Breast epithelium (tissue), 4 donors: ENCODE measurements around the gene AMPH. TPM values are rescaled to one million over a fixed set of nuclear protein-coding genes. Genes with fewer than 3 reads are reported as not detected.
A peak's percentile ranks its signal among the peaks of the same experiment; 100 is the strongest.
"Not testable (repeated sequence)": the region's sequence is repeated elsewhere in the genome, so short reads cannot be mapped to it uniquely, and the experiment has no call there.

Experiments used
- DNase-seq, 2 donors: peaks; one replicate each; pipeline ENCODE4 v3.0.0-alpha.2; 2019; ENCODE audit warnings: low spot score in 2 of 2
- H3K27ac ChIP-seq, 2 donors: fragments of 200-600 bp; sonication (generic) in 1 of 2; one replicate each; pipeline ENCODE4 v1.5.1; 2016 to 2019; ENCODE audit warnings: mild to moderate bottlenecking in 1 of 2
- H3K27me3 ChIP-seq, 2 donors: fragments of 200-600 bp; sonication (generic) in 1 of 2; one replicate each; pipeline versions ENCODE4 v1.5.1 to v1.6.0; 2017 to 2019; ENCODE audit warnings: control low read depth in 1 of 2, mild to moderate bottlenecking in 1 of 2
- H3K36me3 ChIP-seq: fragments of 200-600 bp; one replicate; pipeline ENCODE4 v1.5.1; 2019
- H3K4me1 ChIP-seq, 2 donors: fragments of 200-600 bp; sonication (generic); one replicate each; pipeline ENCODE4 v1.5.1; 2016 to 2019; ENCODE audit warnings: control low read depth in 1 of 2
- H3K4me3 ChIP-seq, 3 donors: fragments of 200-600 bp; sonication (generic); 1 replicate in 2 of 3; 2 replicates in 1 of 3; pipeline ENCODE4 v1.5.1; 2016 to 2019; ENCODE audit warnings: mild to moderate bottlenecking in 3 of 3, moderate library complexity in 2 of 3
- H3K9me3 ChIP-seq, 2 donors: fragments of 200-600 bp; sonication (generic) in 1 of 2; one replicate each; pipeline ENCODE4 v1.5.1; 2016 to 2019; ENCODE audit warnings: control low read depth in 1 of 2
- POLR2A ChIP-seq: fragments of 450-650 bp; IDR thresholded peaks from one replicate; pipeline ENCODE4 v1.6.1; 2016; ENCODE audit warnings: antibody characterized with exemption, mild to moderate bottlenecking, moderate library complexity
- POLR2AphosphoS5 ChIP-seq, 3 donors: sonication (generic); formaldehyde crosslinking; IDR thresholded peaks; one replicate each; pipeline ENCODE4 v1.6.1; 2017; ENCODE audit warnings: antibody characterized with exemption in 3 of 3
- intact Hi-C: fragments of 100-400 bp; cut with DNase I; formaldehyde crosslinking; loops from one replicate; pipeline ENCODE4 v1.15.1; 2023; ENCODE audit warnings: low total_unique reads
- total RNA-seq, 3 donors: library from RNA; depleted of rRNA; stranded (reverse); fragments of >200 nt; gene quantifications; one replicate each; pipeline ENCODE4 v1.1.0, GENCODE V29; 2016
- TF ChIP-seq, protein P1 (sequence below), 3 donors: fragments of 450-650 bp; IDR thresholded peaks; one replicate each; pipeline ENCODE4 v1.5.1; 2016 to 2017; ENCODE audit warnings: antibody characterized with exemption in 3 of 3, mild to moderate bottlenecking in 3 of 3, moderate library complexity in 3 of 3

AMPH gene
- total RNA-seq, 3 donors from 2014 or later, result 5.0 to 31.0 (median 15.1) TPM

DNA sequence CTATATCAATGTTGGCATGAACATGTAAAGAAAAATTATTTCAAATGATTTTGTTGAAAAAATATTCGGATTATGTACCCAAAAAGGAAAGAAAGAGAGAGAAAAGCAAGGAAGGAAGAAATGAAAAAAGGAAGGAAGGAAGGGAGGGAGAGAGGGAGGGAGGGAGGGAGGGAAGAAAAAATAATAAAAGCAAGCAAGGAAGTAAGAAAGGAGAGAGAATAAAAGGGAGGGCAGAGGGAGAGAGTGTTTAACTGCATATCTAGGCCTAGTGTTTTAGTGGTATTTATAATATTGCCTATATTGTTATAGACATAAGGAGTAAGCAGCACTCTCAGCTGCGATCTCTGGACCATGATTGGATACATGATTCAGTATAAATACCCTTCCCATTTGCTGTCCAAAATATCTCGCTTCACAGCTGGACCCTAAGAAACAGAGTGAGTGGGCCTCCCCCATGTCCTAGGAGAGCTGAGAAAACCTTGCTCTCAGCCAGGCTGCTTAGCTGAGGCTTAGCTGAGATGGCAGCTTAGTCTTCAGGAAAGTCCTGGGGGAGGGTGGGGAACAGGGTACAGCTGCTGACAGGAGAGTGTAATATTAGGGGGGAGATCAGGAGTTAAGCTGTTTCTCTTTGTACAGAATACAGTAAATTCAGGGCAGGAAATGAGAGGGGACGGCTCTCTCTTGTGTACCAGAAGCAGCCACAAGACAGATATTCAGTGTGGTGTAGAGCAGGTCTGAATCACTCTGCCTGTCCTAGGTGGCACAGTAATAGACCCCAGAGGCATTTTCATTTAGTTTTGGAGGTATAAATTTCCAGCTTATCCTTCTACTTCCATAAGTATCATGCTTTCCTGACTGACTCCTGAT lies 291.0 kb downstream of the AMPH start:
- Histone ChIP-seq H3K36me3 (no peaks in the 10 kb centered on the region), H3K4me1 (no peaks in the 10 kb centered on the region), H3K27me3 (no peaks in the 10 kb centered on the region), H3K9me3 (no peaks in the 10 kb centered on the region), H3K4me3 (no peak overlapping the region), H3K27ac (no peak overlapping the region)
- intact Hi-C loops, result no loop called here
- TF ChIP-seq, protein P1, sequence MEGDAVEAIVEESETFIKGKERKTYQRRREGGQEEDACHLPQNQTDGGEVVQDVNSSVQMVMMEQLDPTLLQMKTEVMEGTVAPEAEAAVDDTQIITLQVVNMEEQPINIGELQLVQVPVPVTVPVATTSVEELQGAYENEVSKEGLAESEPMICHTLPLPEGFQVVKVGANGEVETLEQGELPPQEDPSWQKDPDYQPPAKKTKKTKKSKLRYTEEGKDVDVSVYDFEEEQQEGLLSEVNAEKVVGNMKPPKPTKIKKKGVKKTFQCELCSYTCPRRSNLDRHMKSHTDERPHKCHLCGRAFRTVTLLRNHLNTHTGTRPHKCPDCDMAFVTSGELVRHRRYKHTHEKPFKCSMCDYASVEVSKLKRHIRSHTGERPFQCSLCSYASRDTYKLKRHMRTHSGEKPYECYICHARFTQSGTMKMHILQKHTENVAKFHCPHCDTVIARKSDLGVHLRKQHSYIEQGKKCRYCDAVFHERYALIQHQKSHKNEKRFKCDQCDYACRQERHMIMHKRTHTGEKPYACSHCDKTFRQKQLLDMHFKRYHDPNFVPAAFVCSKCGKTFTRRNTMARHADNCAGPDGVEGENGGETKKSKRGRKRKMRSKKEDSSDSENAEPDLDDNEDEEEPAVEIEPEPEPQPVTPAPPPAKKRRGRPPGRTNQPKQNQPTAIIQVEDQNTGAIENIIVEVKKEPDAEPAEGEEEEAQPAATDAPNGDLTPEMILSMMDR (IDR thresholded peaks at IDR 0.05), result no peak
- TF ChIP-seq POLR2A (no peak), POLR2AphosphoS5 (IDR thresholded peaks at IDR 0.05) (no peak)
- no peak for DNase-seq

DNA sequence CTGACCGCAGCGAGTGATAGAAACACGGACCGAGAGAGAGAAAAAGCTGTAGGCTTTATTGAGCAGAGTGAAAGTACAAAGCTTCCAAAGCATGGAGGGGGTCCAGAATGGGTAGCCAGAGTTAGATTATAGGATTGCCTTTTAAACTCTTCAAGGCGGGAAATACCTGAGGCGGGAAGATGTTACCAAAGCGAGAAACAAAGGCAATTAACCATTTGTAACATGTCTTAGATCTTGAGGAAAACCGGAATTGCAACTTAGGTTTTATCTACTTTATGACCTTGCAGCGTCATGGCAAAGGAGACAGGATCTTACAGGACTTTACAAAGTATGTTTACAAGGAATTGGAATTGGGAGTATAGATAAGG lies 295.0 kb downstream of the AMPH start:
- H3K36me3 ChIP-seq, H3K27me3 ChIP-seq, H3K4me1 ChIP-seq, H3K9me3 ChIP-seq, intact Hi-C loops, H3K27ac ChIP-seq, DNase-seq, H3K4me3 ChIP-seq: not testable (repeated sequence)

DNA sequence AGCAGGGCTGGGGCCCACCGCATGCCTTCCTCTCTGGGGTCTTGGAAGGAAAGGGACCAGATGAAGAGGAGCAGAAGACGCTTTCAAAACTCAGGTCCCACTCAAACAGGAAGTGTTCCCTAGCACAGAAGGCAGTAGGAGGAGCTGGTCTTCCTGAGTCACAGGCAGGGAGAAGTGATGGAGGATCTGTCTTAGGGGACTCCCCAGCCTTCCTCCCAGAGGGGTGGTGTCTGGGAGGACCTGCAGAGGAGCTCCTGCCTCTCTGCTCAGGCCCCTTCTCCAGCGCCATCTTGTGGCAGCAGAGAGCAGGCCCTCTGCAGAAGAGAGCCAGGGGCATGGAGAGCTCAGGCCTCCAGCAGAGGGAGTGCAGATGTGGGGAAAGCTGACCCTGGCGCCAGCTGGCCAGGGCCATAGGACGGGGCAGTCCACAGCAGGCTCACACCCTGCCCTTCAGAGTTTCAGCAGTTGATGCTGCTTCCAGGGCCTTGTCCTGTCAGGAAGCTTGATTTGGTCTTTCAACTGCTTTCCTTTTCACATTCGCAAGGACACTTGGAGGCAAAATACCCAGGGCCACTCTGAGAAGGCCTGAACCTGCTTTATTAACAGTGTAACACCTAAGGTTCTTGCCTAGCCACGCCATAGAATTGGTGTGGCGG lies 295.6 kb downstream of the AMPH start:
- Histone ChIP-seq H3K4me1 (no peaks in the 10 kb centered on the region), H3K4me3 (no peak overlapping the region), H3K27me3 (no peaks in the 10 kb centered on the region), H3K9me3 (no peaks in the 10 kb centered on the region), H3K36me3 (no peaks in the 10 kb centered on the region), H3K27ac (no peak overlapping the region)
- TF ChIP-seq, protein P1 (IDR thresholded peaks at IDR 0.05), result peak in 2 of 3 donors; percentile 29 to 55
- TF ChIP-seq POLR2AphosphoS5 (IDR thresholded peaks at IDR 0.05), result no peak
- DNase-seq, result no peak
- intact Hi-C loops, result no loop called here

DNA sequence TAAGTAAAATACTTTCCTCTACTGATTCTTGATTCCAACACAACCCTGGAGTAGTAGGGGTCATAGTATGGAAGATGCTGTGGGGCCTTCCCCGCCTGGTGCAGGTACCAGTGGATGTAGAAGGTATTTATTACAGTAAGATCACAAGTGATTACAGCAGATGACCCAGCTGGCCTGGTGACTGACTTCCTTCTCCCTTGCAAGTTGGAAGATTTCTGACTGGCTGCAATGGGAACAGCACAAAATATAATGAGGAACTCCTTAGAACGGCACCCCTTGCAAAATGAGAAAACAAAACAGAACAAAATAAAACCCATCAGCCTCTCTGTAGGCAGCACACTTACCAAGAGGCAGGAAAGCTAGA lies 296.1 kb downstream of the AMPH start:
- no peak overlapping the region for H3K27ac ChIP-seq
- TF ChIP-seq, protein P1 (IDR thresholded peaks at IDR 0.05), result no peak
- TF ChIP-seq POLR2A, result no peak
- no peak for TF ChIP-seq POLR2AphosphoS5 (IDR thresholded peaks at IDR 0.05)
- intact Hi-C loops, result no loop called here
- DNase-seq, result no peak
- H3K4me1 ChIP-seq, result no peaks in the 10 kb centered on the region
- no peaks in the 10 kb centered on the region for H3K36me3 ChIP-seq
- no peaks in the 10 kb centered on the region for H3K27me3 ChIP-seq
- H3K9me3 ChIP-seq, result no peaks in the 10 kb centered on the region
- no peak overlapping the region for H3K4me3 ChIP-seq

DNA sequence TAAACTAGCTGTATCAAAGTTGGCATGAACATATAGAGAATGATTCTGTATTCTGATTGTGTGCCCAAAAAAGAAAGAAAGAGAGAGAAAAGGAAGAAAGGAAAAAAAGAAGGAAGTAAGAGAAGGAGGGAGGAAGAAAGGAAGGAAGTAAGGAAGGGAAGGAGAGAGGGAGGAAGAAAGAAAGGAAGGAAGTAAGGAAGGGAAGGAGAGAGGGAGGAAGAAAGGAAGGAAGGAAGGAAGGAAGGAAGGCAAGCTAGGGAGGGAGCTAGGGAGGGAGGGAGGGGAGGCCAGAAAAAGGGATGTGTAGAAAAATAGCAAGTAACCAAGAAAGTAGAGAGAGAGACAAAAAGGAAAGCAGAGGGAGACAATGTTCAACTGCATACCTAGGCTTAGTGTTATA lies 297.0 kb downstream of the AMPH start:
- Histone ChIP-seq H3K9me3 (no peaks in the 10 kb centered on the region), H3K27ac (no peak overlapping the region), H3K27me3 (no peaks in the 10 kb centered on the region), H3K4me1 (no peaks in the 10 kb centered on the region), H3K36me3 (no peaks in the 10 kb centered on the region), H3K4me3 (no peak overlapping the region)
- TF ChIP-seq POLR2A, result no peak
- TF ChIP-seq POLR2AphosphoS5 (IDR thresholded peaks at IDR 0.05), result no peak
- TF ChIP-seq, protein P1 (IDR thresholded peaks at IDR 0.05), result no peak
- intact Hi-C loops, result no loop called here
- no peak for DNase-seq
